GM10248 (cell line): ENCODE data around the gene SLC22A23.

Experiments
- CTCF ChIA-PET: fragments of 300-600 bp; sonication (Branson Sonifier 250); formaldehyde crosslinking; extraction: SDS; loops from one replicate; lab custom pipeline; 2021; ENCODE audit warnings: antibody characterized with exemption; lab: Yijun Ruan, JAX
- POLR2A ChIA-PET: fragments of 350-650 bp; sonication (Branson Sonifier 250); formaldehyde crosslinking; extraction: SDS; loops from one replicate; lab custom pipeline; 2020; ENCODE audit warnings: antibody characterized with exemption; lab: Yijun Ruan, JAX
- DNase-seq: peaks from one replicate; pipeline ENCODE4 v3.0.0; 2012; ENCODE audit errors: extremely low spot score
- CTCF ChIP-seq: IDR thresholded peaks from 2 replicates; pipeline ENCODE4 v1.5.1; 2012; ENCODE audit warnings: mild to moderate bottlenecking, low read depth; ENCODE audit errors: extremely low read depth, missing control alignments, control extremely low read depth

SLC22A23 gene

GRCh38 chr6:3398755-3399696 lies 57.8 kb downstream of the SLC22A23 start:
- POLR2A ChIA-PET: no interaction called here
- CTCF ChIA-PET: no interaction called here
- TF ChIP-seq CTCF: no peak
- no peak for DNase-seq

- no peak for TF ChIP-seq CTCF
- ChIA-PET CTCF (interaction anchor here (1.3 kb wide), 1 partner anchor 13 kb away, joined by 8 read pairs; no protein-coding TSS in a partner anchor), POLR2A (no interaction called here)
- DNase-seq: no peak
Measured at GRCh38 chr6:3398165-3398562, 58.7 kb downstream of the SLC22A23 start.

GRCh38 chr6:3397229-3398164 lies 59.4 kb downstream of the SLC22A23 start:
- ChIA-PET CTCF (interaction anchor here (1.2 to 1.4 kb wide), 3 partner anchors 14 to 335 kb away, joined by 3 to 8 read pairs (median 3); no protein-coding TSS in a partner anchor), POLR2A (no interaction called here)
- DNase-seq: no peak
- TF ChIP-seq CTCF: no peak

DNA sequence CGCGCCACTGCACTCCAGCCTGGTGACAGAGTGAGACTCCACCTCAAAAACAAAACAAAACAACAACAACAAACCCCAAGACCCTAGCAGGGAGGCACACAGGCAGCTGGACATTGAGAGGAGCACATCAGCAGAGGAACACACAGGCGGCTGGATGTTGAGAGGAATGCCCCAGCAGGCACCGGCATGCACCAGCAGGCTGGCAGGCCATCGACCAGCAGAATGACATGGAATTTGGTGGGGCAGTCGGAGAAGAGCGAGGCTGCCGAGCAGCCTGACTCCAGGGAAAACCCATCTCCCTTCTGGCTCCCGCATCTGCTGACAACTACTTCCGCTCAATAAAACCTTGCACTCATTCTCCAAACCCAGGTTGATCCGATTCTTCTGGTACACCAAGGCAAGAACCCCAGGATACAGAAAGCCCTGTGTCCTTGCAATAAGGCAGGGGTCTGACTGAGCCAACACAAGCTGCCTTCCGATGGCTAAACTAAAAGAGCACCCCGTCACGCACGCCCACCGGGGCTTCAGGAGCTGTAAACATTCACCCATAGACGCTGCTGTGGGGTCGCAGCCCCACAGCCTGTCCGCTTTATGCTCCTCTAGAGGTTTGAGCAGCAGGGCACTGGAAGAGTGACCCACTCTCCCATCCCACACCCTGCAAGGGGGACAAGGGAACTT lies 60.2 kb downstream of the SLC22A23 start:
- POLR2A ChIA-PET: no interaction called here
- TF ChIP-seq CTCF: no peak
- CTCF ChIA-PET: interaction anchor here (0.7 to 1.4 kb wide), 4 partner anchors 14 to 336 kb away, joined by 3 to 8 read pairs (median 3); no protein-coding TSS in a partner anchor
- no peak for DNase-seq

DNA sequence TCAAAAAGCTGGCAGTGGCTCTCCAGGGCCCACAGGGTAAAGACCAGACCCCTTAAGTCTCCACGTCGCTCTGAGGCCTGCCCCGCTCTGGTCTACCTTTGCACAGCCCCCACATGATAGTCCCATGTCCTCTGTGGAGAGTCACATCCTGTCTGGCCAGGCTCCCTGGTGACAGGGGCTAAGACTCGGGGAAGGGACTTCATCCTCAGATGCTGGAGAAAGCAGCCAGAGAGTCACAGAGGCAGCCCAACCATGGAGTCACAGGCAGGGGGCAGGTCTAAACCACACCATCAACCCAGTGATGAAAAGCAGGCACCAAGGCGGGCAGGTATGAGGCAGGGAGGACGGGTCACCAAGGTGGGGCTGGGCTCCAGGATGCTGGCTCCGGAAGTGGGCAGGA lies 62.2 kb downstream of the SLC22A23 start:
- CTCF ChIA-PET: interaction anchor here (1.0 kb wide), 1 partner anchor 31 kb away, joined by 3 read pairs; no protein-coding TSS in a partner anchor

More for the DNA sequence above, 62.2 kb downstream of the SLC22A23 start:
- no peak for DNase-seq
- TF ChIP-seq CTCF: no peak
- POLR2A ChIA-PET: no interaction called here
